CD1c-positive myeloid dendritic cell (primary cell): ENCODE measurements around the gene FAM98B.
"Not testable (repeated sequence)": the region's sequence is repeated elsewhere in the genome, so short reads cannot be mapped to it uniquely, and the experiment has no call there.

Source experiments
- DNase-seq: peaks from one replicate; pipeline ENCODE4 v3.0.0-alpha.2; 2016; ENCODE audit errors: extremely low spot score

Gene FAM98B

GRCh38 chr15:38453971-38454695, at the start of gene FAM98B:
FAM98B (plus strand) TSS chr15:38454127; CDS start chr15:38454162, 35 bp downstream.
- DNase-seq: peak; percentile 90

GRCh38 chr15:38406436-38406835, 47.5 kb upstream of the FAM98B start:
- DNase-seq: no peak

GRCh38 chr15:38408576-38408975, 45.4 kb upstream of the FAM98B start:
- no peak for DNase-seq

GRCh38 chr15:38411902-38412301, 42.0 kb upstream of the FAM98B start:
- no peak for DNase-seq

GRCh38 chr15:38412466-38412865, 41.5 kb upstream of the FAM98B start:
- no peak for DNase-seq

- peak; percentile 37 for DNase-seq
Measured at GRCh38 chr15:38414357-38414756, 39.6 kb upstream of the FAM98B start.

GRCh38 chr15:38421069-38421690, 32.7 kb upstream of the FAM98B start:
- no peak for DNase-seq

- no peak for DNase-seq
Measured at GRCh38 chr15:38424101-38424552, 29.8 kb upstream of the FAM98B start.

GRCh38 chr15:38425269-38425668, 28.7 kb upstream of the FAM98B start:
- DNase-seq: no peak

- DNase-seq: no peak
Measured at GRCh38 chr15:38427380-38427779, 26.5 kb upstream of the FAM98B start.

- DNase-seq: no peak
Measured at GRCh38 chr15:38430106-38430760, 23.7 kb upstream of the FAM98B start.

- no peak for DNase-seq
Measured at GRCh38 chr15:38436993-38437392, 16.9 kb upstream of the FAM98B start.

GRCh38 chr15:38437603-38438002, 16.3 kb upstream of the FAM98B start:
- not testable (repeated sequence) for DNase-seq

GRCh38 chr15:38438031-38438986, 15.6 kb upstream of the FAM98B start:
- peak; percentile 74 for DNase-seq

GRCh38 chr15:38440353-38441129, 13.4 kb upstream of the FAM98B start:
- DNase-seq: peak; percentile 76

- DNase-seq: no peak
Measured at GRCh38 chr15:38441130-38441519, 12.8 kb upstream of the FAM98B start.

GRCh38 chr15:38454696-38455090, 766 bp downstream of the FAM98B start:
- DNase-seq: no peak

GRCh38 chr15:38455092-38455491, 1.2 kb downstream of the FAM98B start:
- DNase-seq: peak; percentile 8

GRCh38 chr15:38458646-38459045, 4.7 kb downstream of the FAM98B start:
- DNase-seq: no peak

GRCh38 chr15:38459480-38459879, 5.6 kb downstream of the FAM98B start:
- no peak for DNase-seq

- no peak for DNase-seq
Measured at GRCh38 chr15:38460543-38460942, 6.6 kb downstream of the FAM98B start.
